Skin of body (tissue), 2 donors: ENCODE measurements around the gene CLMP. TPM values are rescaled to one million over a fixed set of nuclear protein-coding genes. Genes with fewer than 3 reads are reported as not detected.

Source experiments
- DNase-seq: peaks from one replicate; lab custom pipeline; 2025; lab: John Stamatoyannopoulos, UW
- total RNA-seq: library from RNA; depleted of rRNA; stranded (reverse); fragments of >200 nt; gene quantifications from one replicate; pipeline ENCODE4 v1.2.3, GENCODE V29; 2014

CLMP gene, protein sequence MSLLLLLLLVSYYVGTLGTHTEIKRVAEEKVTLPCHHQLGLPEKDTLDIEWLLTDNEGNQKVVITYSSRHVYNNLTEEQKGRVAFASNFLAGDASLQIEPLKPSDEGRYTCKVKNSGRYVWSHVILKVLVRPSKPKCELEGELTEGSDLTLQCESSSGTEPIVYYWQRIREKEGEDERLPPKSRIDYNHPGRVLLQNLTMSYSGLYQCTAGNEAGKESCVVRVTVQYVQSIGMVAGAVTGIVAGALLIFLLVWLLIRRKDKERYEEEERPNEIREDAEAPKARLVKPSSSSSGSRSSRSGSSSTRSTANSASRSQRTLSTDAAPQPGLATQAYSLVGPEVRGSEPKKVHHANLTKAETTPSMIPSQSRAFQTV
- total RNA-seq: 29.2 TPM

DNA sequence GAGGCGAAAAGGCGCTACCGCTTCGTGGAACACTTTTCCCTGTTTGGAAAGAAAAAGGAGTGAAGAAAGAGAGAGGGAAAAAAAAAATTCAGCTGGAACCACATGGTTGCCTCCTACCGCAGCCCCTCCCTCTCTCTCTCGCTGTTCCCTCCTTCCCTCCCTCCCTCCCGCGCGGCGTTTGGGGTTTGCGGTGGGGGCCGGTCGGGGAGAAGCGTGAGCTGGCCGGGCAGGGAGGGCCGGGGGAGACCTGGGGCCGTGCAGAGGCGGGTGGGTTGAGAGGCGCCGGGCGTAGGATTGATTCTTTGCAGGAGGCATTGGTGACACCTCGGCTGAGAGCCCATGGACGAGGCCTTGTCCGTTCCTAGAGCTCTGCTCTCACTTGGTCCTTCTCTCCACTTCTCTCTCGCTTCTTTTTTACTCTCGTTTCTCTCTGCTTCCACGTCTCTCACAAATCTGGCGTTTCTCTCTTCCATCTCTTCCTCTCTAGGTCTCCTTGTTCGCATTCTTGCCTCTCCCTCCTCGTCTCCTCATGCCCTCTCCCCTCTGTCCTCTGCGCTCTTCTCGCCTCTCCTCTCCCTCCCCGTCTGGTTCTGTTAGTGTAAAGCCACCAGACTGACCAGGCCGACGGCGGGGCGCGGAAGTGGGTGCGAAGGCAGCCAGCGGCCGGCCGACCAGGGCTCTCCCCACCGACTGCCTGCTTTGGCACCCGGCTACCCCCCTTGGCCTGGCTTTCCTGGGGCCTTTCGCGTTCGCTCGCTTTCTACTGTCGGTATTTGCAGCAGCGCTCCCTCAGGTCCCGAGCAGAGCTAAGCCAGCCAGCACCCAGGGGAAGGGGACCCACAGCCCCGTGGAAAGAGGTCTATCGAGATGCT lies at the start of gene CLMP:
Gene CLMP (minus strand): TSS at position 61 of the 872 bp plus-strand sequence. CDS start 308 bp downstream, outside the sequence.
- DNase-seq: peak; percentile 41

DNA sequence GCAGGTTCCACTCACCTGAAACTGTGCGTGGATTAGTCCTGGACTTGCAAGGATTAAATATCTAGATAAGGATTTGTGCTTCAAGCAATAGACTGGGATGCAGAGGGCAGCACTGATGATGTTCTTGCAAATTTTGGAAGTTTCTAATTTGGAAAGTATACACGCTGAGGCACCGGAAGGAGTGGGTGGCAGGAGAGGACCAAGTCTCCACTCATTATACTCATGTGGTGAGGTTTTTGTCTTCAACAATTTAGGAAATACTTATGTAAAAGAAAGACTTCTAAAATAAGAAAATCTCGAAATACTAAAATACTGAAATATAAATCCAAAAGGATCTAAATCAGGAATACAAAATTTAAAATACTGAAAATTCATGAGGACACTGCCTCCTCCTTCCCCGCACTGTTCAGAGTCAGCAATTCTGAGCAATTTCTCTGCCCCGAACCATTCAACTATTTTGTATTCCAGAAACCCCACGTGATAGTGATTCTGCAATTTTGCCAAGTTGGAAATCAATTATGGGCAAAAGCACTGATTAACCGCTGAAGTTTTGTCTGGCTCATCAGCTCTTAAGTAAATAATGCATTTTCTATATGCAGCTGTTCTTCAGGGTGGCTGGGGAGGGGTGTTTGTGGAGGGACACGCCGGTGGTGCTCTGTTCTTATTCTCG lies 47.0 kb upstream of the CLMP start:
- no peak for DNase-seq

DNA sequence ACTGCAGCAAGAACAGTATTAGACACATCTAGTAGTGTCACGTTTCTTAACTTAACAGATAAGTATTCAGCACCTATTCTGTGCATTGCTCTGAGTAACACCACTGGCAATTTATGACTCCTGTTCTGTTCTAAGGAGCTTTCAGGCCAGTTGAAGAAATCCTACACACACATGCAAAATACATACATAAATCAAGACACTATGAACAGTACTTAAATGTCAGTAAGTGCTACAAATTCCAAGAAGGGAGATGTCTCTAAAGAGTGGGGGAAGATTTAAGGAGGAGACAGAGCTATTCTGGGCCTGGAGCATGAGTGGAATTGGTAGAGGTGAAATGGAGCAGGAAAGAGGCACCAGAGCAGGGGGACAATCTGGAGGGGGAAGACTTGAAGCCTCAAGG lies 46.2 kb upstream of the CLMP start:
- DNase-seq: no peak

DNA sequence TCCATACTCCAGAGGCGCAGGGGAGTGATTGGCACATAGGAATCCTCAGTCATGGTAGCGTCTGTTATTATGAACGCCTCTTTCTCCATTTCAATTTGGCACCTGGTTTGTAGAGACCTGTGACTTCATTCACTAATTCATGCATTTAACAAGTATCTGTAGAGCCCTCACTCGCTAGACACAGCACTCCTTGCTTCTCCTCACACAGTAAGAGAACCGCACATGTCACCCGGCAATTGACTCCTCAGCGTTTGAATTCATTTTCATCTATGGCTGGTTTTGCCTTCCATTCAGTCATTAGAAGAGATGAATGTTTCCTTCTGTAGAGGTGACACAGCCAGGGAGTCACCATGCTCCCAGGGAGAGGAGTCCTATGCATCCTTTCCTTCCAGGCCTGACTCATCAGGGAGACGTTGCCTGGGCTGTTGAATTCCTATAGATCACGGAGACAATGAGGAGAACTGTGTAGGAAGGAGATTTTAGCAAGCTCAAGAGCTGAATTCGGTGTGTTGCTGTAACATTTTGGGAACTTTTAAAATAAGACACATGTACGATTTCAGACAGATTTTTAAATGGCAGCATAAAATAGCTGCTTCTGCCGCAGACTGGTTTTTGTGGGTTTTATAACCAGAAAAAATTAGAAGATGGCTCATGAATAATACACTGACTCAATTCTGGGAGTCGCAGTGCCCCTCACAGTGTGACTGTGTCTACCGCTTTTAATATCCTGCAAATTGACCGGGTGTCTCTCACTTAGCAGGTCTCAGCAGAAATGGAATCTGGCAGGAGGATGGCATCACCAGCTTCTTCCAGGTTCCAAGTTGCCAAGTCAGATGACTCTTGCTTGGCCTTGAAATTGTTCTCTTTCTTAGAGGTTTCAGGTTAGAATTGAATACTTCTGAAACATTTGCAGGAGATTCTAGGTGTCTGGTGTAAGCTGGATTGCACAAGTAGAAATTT lies 44.4 kb upstream of the CLMP start:
- DNase-seq: no peak

DNA sequence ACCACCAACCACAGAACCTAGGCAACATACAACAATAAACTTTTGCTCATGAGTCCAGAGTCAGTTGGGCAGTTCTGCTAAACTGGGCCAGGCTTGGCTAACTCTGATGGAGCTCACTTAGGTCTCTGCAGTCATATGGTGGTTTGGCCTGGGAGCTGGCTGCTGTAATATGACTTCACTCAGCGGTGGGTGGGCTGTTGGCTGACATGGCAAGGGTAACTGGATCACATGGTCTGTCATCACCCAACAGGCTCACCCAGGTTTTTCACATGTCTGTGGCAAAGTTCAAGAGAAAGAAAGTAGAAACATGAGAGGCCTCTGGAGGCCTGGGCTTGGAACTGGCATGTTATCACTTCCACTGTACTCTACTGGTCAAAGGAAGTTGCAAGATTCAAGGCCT lies 43.2 kb upstream of the CLMP start:
- no peak for DNase-seq

DNA sequence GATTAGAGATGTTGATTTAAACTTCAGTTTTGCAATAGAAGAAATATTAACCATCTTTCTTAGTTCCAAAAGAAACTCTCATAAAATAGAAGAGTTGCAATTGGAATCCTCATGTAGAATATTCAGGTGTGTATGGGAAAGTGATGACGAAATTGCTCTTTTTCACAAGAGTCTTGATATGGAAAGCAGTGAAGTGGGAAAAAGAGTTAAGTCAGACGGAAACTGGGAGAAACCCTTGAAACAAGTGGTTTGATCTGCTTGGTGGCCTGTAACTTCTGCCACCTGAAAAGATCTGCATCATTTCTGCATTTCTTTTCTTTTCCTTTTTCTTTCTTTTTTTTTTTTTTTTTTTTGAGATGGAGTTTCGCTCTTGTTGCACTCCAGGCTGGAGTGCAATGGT lies 41.8 kb upstream of the CLMP start:
- no peak for DNase-seq

DNA sequence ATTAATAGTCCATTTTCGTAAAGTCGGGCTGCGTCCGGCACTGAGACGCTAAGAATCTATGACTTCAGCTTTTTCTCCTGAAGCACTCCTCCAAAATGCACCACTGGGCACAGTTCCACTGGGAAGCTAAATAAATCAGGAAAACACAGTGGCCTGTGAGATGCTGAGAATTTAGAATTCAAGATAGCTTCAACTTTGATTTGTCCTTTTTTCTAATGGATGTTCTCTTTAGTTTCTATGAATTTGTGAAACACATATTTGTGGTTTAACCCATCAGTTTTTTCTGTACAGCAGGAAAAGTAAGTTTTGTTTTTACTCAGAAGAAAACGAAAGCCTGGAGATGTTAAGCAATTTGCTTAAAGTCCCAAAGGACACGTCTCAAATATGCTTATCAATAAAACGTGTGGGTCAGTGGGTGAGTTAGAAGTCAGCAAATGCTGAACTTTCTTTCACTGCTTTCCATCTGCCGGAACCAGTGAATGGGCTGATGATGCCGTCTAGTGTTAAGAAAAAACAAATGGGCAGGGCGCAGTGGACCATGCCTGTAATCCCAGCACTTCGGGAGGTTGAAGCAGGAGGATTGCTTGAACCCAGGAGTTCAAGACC lies 40.7 kb upstream of the CLMP start:
- DNase-seq: no peak

DNA sequence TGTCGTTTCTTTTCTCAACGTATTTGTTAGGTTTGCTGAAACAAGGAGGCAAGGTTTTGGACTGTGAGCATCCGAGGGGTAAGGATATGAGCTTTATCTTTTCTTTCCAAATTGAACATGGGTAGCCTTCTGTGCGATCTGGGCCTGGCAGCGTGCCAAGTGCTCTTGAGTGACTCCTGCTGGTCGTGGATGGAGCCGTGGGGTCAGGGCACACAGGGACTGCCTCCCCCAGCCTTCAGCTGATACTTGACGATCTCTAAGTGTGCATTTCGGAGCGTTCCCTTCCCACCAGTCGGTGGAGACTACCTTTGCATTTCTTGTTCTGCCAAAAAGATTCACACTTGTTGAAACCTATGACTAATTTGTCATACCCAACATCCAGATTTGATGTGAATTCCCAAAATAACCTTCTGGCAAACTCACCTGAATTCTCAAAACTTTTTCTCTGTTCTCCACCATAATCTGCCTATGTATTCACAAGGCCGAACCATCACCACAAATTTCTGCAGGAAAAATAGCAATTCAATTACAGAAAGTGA lies 40.1 kb upstream of the CLMP start:
- no peak for DNase-seq

DNA sequence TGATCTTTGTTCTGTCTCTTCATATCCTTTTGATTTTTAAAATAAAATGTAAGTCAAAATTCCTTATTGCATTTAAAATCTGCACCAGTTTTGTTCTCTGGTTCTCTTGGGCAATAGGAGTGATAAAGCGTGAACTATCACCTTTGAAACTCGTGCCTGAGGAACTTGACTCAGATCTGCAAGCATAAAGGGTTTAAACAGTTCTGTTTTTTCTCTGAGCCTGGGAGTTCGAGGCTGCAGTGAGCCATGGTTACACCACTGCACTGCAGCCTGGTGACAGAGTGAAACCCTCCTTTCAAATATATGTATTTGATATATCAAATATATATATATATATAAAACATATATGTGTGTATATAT lies 38.9 kb upstream of the CLMP start:
- no peak for DNase-seq

DNA sequence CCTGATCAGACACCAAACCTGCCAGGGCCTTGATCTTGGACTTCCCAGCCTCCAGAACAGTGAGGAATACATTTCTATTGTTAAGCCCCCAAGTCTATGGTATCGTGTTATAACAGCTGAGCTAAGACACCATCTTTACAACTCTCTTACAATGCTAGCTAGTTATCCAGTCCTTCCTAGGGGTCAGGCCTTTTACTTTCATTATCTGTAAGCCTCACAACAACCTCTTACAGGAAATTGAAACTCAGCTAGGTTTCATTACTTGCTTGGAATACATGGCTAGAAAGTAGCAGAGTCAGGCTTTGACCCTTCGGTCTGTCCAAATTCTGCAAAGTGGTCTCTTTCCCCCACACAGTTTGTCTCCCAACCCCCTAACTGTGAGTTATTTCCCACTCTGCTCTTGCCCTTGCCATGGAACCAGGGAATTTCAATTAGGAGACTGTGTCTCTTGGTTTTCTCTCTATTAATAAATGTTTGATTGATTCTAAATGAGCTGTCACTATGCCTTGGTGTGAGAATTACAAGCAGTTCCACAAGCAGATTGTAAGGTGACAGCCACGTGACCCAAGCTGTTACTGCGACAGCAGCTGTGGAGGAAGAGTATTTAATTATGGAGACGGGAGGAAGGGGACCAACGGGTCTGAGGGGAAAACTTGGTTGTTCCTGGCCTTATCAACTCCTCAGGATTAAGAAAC lies 38.4 kb upstream of the CLMP start:
- no peak for DNase-seq

DNA sequence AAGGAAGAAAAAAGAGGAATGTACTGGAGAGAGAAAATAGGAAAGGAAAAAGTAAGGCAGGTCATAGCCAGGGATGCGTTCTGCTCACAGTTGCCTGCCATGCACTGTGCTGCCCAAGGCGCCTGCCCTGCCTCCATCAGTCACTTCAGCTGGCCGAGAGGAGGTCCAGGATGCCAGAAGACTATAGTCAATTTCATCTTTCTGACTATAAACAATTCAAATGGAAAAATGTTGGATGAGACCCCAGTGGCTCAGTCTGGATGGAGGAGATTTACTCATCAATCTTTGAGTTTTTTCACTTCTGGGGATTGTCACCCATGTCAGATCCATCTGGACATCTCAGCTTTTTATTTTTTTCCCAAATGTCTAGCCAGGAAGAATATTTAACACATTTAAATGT lies 36.7 kb upstream of the CLMP start:
- DNase-seq: no peak

DNA sequence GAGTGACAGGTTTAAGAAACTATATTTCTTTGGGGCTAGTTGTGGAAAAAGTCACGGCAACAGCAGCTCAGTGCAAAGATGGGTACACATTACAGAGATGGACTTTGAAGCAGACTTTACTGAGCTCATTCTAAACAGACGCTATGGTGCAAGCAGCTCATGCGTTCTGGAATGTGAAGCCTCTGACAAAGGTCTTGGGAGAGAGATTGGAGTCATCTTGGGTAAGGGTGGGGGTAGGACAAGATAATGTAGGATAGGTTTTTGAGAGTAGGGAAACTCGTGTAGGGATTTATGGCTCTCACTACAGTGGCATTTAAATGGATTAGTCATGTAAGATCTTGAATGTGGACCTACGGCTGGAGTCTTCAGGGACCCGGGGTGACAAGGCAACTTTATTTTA lies 36.2 kb upstream of the CLMP start:
- DNase-seq: no peak

DNA sequence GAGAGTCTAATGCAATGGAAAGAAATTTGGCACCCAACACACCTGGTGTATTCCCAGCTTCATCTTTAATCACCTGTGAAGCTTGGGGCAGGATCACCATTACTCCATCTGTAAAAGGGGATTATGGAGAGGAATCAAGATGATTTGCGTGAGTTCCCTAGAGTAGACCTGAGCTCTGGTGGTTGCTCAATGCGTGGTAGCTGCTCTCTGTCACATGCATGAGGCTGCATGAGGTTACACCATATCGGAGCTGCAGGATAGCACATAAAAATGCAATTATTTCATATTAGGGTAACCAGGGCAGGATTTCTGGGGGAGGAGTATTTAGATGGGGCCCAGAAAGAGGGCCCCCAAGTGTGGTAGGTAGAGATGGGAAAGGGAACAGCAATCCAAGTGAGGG lies 35.3 kb upstream of the CLMP start:
- no peak for DNase-seq

DNA sequence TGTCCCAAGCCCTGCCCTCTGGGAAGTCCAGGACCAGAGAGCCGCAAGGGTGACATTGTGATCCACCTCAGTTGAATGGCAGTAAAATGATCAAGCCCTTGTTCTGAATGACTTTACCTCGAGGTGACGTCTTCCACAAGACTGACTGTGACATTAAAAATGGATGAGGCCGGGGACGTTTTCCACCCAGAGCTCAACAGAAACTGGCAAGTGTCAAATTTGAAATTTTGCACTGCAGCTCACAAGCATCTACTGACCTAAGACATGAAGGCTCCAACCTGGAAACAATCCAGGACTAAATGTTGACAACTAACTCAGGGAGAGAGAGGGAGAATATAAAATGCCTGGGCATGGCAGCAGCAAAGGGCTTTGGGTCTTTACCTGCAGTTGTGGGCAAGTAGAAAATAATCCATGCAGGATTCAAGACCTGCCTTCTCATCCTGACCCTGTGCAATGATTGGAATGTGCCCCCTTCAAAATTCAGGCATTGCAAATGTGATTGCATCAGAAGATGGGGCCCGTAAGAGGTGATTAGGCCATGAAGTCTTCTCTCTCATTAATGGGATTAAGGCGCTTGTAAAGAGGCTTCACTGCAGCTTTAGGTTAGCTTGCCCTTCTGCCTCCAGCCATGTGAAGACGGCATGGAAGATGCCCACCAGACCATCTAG lies 33.6 kb upstream of the CLMP start:
- no peak for DNase-seq

DNA sequence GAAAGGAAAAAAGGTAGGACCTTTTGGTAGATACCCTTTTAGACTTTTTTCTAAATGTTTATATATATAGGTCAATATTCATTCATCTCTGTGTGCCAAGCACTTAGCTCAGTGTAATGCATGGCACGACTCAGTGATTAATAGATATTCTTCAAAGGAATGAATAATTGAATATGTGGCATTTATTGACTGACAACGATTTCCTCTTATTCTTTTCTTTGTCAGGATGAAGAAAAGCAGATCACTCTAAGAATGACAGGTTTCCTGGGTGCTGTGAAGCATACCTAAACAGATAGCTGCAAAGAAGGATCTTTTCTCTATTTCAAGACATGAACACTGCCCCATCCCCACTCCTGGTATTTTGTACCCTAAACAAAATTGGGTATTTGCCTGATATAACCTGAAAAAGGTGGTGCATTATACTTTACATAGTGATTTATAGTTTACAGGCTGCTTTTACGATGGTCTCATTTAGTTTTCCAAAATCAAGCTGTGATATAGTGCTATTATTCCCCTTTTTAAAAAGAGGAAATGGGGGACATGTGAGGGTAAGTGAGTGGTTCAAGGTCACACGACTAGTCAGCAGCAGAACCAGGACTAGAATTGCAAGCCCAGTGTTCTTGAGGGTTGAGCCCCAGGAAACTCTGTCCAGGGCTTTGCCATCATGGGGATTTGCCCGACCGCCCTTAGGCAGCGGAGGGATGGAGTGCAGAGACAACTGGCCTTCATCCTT lies 32.9 kb upstream of the CLMP start:
- no peak for DNase-seq

DNA sequence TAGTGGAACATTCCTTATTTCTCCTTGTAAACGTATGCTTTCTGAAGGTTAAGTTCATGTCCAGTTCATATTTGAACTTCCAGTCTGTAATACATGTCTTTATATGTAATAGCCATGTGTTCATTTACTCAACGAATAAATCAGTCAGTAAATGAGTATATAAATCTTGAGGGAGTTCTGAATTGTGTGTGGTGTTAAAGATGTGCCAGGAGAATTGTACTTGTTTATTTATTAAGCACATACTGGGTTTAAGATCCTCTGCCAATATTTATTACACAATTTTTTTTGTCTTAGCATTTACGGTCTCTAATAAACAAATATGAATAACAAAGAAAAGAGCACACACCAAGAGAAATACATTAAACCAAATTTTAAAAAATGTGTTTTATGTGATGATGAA lies 26.5 kb upstream of the CLMP start:
- peak; percentile 18 for DNase-seq

DNA sequence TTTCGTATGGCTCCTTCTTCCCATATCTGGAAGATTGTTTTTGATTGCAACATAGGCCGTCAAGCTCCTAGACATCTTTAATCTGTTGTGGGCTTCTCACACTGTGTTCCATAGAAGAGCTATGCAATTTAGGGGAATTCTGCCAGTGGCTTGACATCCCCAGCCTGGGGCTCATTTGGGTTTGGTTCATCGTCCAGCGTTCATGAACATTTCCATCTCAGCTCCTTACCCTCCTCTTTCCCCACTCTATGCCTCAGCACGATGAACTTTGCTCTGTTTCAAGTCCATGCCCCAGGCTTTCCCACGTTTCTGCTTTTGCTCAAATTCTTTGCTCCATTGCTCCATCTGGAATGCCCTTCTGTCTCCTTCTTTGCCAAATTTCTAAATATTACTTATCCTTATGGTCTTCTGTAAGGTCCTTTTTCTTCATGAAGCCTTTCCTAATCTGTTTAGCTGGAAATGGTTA lies 26.1 kb upstream of the CLMP start:
- no peak for DNase-seq

DNA sequence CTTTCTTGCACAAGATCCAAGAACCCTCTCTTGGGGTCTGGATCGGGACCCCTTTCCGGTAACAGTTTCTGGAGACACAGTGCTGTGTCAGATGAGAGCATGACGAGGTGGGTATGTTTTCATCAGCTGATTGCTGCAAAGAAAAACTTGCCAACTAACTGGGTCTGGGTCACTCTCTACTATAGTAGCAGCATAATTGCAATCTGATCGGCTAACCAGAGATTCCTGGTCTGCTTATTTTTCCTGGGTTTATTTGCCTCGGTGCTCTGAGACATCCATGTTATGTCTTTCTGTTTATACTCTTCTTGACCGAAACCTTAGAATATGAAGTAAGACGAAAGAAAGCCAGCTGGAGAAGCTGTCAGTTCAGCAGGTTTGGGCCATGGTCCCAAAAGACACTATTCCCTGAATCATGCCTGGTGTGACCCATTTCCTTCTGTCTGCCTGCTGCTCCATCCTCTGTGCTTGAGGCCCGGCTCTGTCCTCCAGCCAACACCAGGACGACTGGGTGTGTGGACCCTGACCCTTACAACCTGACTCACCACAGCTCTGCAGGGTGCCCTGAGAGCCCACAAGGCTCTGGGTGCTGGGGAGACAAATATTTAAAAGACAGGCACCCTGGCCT lies 24.1 kb upstream of the CLMP start:
- DNase-seq: no peak
